Raji (cell line): ENCODE results near the gene KAZN.

Experiments used
- POLR2A ChIP-seq: IDR thresholded peaks from 2 replicates; pipeline ENCODE4 v1.6.1; 2011; ENCODE audit warnings: low read depth, low read length, control low read depth; ENCODE audit not compliant: insufficient read depth

Gene KAZN

GRCh38 chr1:15067148-15067547 lies 468.7 kb downstream of the KAZN start:
- no peak for TF ChIP-seq POLR2A

- no peak for TF ChIP-seq POLR2A
These were observed 469.7 kb downstream of the KAZN start for GRCh38 chr1:15068152-15068551.

DNA sequence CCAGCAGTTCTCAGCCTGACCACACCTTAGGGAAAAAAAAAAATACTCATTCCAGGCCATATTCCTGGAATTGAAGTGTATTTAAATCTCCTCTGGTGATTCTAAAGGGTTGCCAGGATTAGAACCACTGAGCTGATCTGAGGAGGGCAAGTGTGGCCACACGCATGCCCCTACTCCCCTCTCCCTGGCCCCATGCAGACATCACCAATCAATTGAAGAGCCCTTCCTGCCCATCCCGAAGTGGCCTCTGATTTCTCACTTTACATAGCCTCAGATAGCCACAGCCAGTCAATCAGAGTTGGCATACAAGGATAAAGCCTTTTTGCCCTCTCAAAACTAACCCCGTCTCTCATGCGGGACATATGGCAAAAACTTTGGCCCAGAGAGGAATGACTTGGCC lies 470.5 kb downstream of the KAZN start:
- no peak for TF ChIP-seq POLR2A

DNA sequence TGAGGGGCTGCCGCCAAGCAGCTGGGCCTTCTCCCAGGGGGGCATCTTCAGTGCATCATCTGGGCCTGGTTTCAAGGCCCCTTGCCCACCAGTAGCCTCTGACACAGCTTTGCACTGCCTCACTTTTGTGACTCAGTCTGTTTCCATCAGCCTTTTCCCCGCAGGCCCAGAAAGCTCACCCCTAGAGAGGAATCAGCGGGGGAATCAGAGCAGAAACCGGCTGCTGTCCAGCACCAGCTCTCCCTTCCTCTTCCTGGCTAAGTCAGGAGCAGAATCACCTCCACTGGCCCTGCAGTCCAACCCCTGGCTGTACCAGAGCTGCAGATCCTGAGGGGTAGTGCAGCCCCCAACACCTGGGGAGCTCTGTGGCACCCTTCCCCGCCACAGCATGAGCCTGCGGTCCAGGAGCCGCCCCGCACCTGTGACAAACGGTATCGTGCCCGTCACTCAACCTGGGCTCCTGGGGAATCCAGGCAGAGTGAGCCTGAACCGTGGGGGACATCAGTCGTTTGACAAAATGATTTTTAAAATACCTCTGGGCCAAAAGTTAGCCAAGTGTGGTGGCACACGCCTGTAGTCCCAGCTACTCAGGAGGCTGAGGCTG lies 471.8 kb downstream of the KAZN start:
- no peak for TF ChIP-seq POLR2A

DNA sequence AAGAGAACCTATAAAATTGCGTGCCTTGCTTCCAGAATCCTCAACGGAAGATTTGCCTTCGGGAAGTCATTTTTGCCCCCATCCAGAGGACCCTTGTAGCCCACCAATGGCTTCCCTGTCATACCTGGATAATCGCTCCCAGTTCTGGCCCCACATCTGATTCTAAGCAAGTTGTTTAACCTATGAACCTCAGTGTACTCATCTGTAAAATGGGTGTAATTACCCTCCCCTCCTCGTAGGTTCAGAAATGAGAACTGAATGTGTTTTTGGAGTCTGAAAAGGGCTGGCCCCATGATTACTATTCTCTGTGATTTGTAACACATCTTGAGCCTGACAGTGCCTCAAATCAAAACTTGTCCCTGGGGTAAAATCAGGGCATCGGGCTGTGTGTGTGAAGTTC lies 473.5 kb downstream of the KAZN start:
- TF ChIP-seq POLR2A: no peak

DNA sequence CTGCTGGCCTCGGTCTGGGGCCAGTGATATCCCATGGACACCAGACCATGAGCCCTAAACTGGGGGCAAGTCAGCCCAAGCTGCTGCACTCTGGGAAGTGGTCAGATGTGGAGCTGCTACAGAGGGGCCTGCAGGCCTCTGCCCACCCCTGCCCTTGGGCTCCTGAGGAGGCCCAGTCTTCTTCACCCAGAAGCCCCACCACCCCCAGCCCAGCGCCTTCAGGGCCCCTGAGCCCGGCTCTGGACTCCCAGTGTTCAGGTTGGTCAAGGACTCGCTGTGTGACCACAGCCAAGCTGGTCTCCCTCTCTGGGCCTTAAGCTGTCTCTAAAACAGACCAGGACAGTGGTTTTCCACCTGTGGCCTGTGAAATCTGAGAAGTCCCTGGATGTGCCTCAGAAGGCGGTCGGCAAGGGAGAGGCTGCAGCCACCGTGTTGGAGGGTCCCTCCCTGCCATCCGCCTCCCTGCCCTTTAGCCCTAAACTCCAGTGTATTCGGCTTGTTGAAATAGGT lies 475.4 kb downstream of the KAZN start:
- no peak for TF ChIP-seq POLR2A

DNA sequence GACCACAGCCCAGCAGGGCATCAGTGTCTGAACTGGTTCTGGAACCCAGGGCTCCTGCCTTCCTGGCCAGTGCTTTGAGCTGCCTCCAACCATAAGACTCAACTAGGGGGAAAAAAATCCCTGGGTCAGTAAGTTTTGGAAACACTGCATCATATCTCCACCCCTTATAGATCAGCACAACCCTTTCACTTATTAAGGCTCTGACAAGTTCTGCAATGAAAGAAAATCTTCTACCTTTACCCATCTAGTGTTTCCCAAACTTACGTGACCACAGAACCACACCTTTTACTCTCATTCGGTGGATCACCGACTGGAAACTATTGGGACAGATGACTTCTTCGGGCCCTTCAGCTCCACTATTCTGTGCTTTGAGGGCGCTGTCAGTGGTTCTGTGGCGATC lies 476.7 kb downstream of the KAZN start:
- no peak for TF ChIP-seq POLR2A

- no peak for TF ChIP-seq POLR2A
These were observed 477.3 kb downstream of the KAZN start for GRCh38 chr1:15075817-15076216.

DNA sequence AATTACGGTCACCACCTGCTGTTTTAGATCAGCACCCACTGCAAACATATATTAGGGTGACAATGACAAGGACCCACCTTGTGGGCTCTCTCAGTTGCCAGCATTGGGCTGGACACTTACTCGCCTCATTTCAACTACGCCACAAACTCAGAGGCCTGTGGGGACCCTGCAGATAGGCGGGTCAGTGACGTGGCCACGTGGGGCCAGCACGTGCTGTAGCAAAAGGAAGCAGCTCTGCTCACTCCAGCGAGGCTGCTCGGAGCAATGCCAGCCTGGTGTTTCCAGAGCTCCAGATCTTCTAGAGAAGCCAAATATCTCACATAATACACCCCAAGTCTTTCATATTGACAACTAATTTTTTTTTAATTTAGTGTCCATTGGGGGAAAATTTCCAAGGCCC lies 478.3 kb downstream of the KAZN start:
- TF ChIP-seq POLR2A: no peak

DNA sequence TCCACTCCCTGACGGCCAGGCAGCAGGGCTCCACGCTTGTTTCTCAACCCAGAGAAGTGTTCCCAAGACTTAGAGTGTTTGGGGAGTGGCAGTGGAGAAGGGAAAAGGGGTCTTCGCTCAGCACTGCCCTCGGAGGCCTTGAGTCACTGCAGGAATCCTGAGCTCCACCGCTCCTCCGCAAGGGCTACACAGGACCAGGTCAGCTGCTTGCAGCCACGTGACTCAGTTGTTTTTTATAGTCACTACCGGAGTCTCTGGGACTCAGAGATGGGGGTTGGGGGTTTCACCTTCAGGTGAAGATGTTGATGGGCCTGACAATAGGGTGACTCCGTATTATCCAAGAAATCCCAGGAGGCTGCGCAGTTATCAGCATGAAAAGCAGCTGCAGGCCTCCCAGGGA lies 478.9 kb downstream of the KAZN start:
- TF ChIP-seq POLR2A: no peak

GRCh38 chr1:15080328-15081007 lies 482.0 kb downstream of the KAZN start:
- no peak for TF ChIP-seq POLR2A

GRCh38 chr1:15081102-15081501 lies 482.6 kb downstream of the KAZN start:
- TF ChIP-seq POLR2A: no peak

GRCh38 chr1:15083578-15083977 lies 485.1 kb downstream of the KAZN start:
- TF ChIP-seq POLR2A: no peak

- TF ChIP-seq POLR2A: no peak
These were observed 489.9 kb downstream of the KAZN start for GRCh38 chr1:15088281-15088971.

- no peak for TF ChIP-seq POLR2A
These were observed 490.9 kb downstream of the KAZN start for GRCh38 chr1:15089258-15089992.
